NCI-H1694 (cell line): ENCODE results near the gene C19orf73.
"Not testable (repeated sequence)": the region's sequence is repeated elsewhere in the genome, so short reads cannot be mapped to it uniquely, and the experiment has no call there.

ENCODE experiments used
- DNase-seq: peaks from one replicate; lab custom pipeline; 2025; lab: John Stamatoyannopoulos, UW

C19orf73 gene

GRCh38 chr19:49148784-49149651 is 30.1 kb upstream of the C19orf73 start:
- DNase-seq, result peak; percentile 81

- DNase-seq, result no peak
Observed at GRCh38 chr19:49148044-49148682, 29.2 kb upstream of the C19orf73 start.

GRCh38 chr19:49146408-49146770 is 27.4 kb upstream of the C19orf73 start:
- DNase-seq, result not testable (repeated sequence)

- peak; percentile 86 for DNase-seq
Observed at GRCh38 chr19:49145573-49146407, 26.8 kb upstream of the C19orf73 start.

GRCh38 chr19:49142866-49143335 is 24.0 kb upstream of the C19orf73 start:
- peak; percentile 88 for DNase-seq

- DNase-seq, result no peak
Observed at GRCh38 chr19:49141352-49141751, 22.4 kb upstream of the C19orf73 start.

- DNase-seq, result no peak
Observed at GRCh38 chr19:49140951-49141350, 22.0 kb upstream of the C19orf73 start.

GRCh38 chr19:49136771-49137171 is 17.8 kb upstream of the C19orf73 start:
- DNase-seq, result no peak

- no peak for DNase-seq
Observed at GRCh38 chr19:49135686-49136085, 16.7 kb upstream of the C19orf73 start.

GRCh38 chr19:49133621-49134454 is 14.9 kb upstream of the C19orf73 start:
- no peak for DNase-seq

- DNase-seq, result no peak
Observed at GRCh38 chr19:49132974-49133609, 14.1 kb upstream of the C19orf73 start.

GRCh38 chr19:49130325-49130724 is 11.4 kb upstream of the C19orf73 start:
- no peak for DNase-seq

GRCh38 chr19:49129238-49129583 is 10.3 kb upstream of the C19orf73 start:
- DNase-seq, result no peak

- no peak for DNase-seq
Observed at GRCh38 chr19:49128545-49129237, 9.7 kb upstream of the C19orf73 start.

- DNase-seq, result peak; percentile 91
Observed at GRCh38 chr19:49127674-49128544, 9.0 kb upstream of the C19orf73 start.

GRCh38 chr19:49127225-49127624 is 8.3 kb upstream of the C19orf73 start:
- DNase-seq, result not testable (repeated sequence)

- DNase-seq, result no peak
Observed at GRCh38 chr19:49126575-49126974, 7.6 kb upstream of the C19orf73 start.

GRCh38 chr19:49125025-49125731 is 6.2 kb upstream of the C19orf73 start:
- DNase-seq, result no peak

GRCh38 chr19:49123285-49123684 is 4.3 kb upstream of the C19orf73 start:
- DNase-seq, result not testable (repeated sequence)
